GM18499 (cell line): ENCODE results near the gene NPHP4.
"Not testable (repeated sequence)": the region's sequence is repeated elsewhere in the genome, so short reads cannot be mapped to it uniquely, and the experiment has no call there.

Source experiments
- ATAC-seq: cut with Tn5 transposase; IDR thresholded peaks from one replicate; pipeline ENCODE4 v1.9.1; 2021; ENCODE audit warnings: moderate number of reproducible peaks; ENCODE audit not compliant: insufficient read depth, unreplicated experiment

Gene NPHP4

GRCh38 chr1:5868931-5869500 is 123.2 kb downstream of the NPHP4 start:
- no peak for ATAC-seq

DNA sequence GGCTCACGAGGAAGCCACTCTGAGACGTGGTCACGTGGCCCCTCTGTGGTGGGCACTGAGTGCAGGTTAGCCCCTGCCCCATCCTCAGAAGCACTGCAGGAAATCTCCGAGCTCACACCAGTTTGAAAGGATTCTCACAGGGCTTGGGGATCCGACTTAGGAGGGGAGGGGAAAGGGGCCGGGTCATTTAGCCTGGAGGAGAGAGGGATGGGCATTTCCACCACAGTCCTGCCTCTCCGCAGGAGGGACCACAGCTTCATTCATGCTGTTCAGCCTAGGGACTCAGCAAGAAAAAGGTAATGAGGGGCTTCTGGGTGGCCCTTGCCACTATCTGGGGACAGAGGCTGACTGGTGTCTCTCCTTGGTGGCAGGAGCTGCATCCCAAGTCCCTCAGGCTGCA is 126.5 kb downstream of the NPHP4 start:
- no peak for ATAC-seq

DNA sequence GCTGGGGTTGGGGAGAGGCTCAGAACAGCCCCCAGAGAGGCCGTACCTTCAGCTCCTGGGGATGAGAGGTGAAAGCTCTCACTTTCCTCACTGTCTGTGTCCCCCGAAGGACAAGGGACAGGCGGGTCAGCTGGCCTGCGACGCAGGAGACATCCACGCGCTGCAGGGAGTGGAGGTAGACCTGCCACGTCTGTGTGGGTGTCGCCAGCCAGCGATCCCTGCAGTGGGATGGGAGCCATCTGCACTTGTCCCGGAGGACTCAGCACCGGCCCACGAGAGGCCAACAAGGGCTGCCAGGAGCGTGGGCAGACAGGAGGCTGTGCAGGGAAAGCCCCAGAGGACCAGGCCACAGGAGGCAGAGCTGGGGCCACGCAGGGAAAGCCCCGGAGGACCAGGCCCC is 127.2 kb downstream of the NPHP4 start:
- no peak for ATAC-seq

GRCh38 chr1:5864256-5864655 is 128.0 kb downstream of the NPHP4 start:
- no peak for ATAC-seq

- ATAC-seq, result no peak
Measured at GRCh38 chr1:5863238-5863637, 129.0 kb downstream of the NPHP4 start.

- no peak for ATAC-seq
Measured at GRCh38 chr1:5861871-5862825, 130.1 kb downstream of the NPHP4 start.

DNA sequence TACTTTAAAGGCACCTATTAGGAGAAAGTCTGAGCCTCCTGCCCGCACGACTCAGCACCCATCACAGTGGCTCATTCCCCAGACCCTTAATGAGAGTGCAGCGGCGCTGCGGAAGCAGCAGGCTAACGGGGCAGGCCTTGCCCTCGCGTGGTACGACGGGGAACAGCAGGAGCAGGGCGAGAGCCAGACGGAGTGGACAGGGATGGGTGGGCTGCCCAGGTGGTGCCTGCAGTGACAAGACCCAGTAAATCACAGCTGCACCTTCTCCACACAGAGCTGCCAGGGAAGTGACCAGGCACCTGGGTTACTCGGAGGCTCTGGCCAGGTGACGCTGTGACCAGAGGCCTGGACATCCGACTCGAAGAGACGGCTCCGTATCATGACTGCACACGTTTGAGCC is 131.9 kb downstream of the NPHP4 start:
- no peak for ATAC-seq

- no peak for ATAC-seq
Measured at GRCh38 chr1:5859766-5860165, 132.5 kb downstream of the NPHP4 start.

GRCh38 chr1:5858844-5859407 is 133.3 kb downstream of the NPHP4 start:
- no peak for ATAC-seq

DNA sequence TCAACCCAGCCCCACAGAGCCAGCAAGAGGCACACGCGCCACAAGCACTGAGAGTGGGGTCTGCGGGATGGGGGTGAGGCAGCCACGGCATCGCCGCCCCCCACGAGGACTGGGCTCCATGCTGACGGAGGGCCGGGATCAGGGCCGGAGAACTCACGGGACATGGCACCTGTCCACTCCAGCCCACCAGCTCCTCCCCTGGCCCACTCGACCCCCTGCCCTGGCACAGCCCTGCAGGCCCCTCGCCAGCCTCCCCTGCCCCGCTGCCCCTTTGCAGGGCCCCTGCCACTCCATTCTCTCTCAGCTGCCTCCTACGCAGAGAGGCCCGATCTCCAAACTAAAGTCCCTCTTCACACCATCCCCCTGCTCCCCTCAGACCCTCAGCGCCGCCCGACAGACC is 134.0 kb downstream of the NPHP4 start:
- ATAC-seq, result no peak

GRCh38 chr1:5857508-5858090 is 134.6 kb downstream of the NPHP4 start:
- no peak for ATAC-seq

- no peak for ATAC-seq
Measured at GRCh38 chr1:5857011-5857410, 135.2 kb downstream of the NPHP4 start.

DNA sequence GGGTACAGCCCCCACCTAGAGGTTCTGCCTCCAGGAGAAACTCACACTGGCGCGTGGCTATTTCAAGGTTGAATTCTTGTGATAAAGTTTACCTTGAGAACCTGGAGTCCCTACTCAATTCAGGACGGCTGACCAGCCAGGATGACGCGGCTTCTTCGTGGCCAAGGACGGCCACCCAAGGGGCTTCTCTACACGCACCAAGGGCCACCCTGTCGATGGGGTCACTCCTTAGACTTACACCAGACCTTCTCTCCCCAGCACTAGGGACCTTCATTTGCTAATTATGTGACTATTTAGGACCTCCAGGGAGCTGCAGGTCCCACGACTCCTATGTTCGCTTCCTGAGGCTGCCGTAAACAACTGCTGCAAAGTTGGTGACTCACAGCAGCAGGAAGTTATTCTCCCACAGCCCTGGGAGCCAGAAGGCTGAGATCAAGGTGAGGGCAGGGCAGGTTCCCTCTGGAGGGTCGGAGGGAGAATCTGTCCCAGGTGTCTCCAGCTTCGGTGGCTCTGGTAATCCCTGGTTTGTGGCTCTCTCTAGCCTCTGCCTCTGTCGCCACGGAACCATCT is 135.9 kb downstream of the NPHP4 start:
- ATAC-seq, result no peak

- ATAC-seq, result no peak
Measured at GRCh38 chr1:5855196-5855897, 136.9 kb downstream of the NPHP4 start.

DNA sequence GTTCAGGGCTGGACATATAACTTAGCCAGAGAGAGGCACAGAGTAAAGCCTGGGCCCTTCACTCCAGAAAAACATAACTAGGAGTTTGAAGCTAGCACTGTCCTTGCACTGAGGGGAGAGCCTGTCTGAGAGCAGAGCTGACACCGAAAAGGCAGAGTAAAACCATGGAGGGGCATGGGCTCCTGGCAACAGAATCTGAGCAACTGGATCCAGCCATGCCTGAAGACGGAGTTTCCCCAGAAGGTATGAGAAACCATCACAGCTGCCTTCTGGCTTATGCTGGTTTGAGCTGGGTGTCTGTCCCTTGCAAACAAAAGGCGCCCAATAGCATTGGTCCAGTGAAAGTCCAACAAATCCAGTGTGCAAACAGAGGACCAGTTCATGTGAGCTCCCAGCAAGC is 137.5 kb downstream of the NPHP4 start:
- ATAC-seq, result no peak

GRCh38 chr1:5853858-5854257 is 138.4 kb downstream of the NPHP4 start:
- not testable (repeated sequence) for ATAC-seq

- no peak for ATAC-seq
Measured at GRCh38 chr1:5850503-5850902, 141.7 kb downstream of the NPHP4 start.

DNA sequence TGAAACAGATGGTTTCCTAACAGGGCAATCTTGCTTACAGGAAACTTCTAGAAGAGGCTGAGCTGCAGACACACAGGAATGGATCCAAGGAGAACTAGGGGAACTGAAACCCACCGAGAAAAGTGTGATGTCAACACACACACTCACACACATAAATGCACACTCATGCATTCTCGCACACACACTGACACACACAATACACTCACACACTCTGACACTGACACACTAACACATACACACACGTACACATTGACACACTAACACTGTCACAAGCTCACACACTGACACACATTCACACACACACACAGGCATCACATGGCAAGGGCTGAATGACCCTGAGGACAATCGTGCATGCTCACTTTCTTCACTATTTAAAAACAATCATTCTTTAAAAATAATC is 142.7 kb downstream of the NPHP4 start:
- no peak for ATAC-seq

GRCh38 chr1:5847013-5847659 is 145.1 kb downstream of the NPHP4 start:
- no peak for ATAC-seq

GRCh38 chr1:5845376-5845775 is 146.8 kb downstream of the NPHP4 start:
- no peak for ATAC-seq
